Thymus (tissue), 11 donors: ENCODE data around the gene CHST11. TPM values are rescaled to one million over a fixed set of nuclear protein-coding genes. Genes with fewer than 3 reads are reported as not detected.

ENCODE experiments used
- DNase-seq, 9 donors: peaks; one replicate each; pipeline ENCODE4 v3.0.0-alpha.2; 2013; ENCODE audit warnings: low spot score in 9 of 9, low read depth in 6 of 9, missing footprints in 1 of 9
- H3K27ac ChIP-seq, 2 donors: one replicate each; pipeline ENCODE4 v1.5.1; 2013; ENCODE audit warnings: control low read depth in 1 of 2, low read depth in 1 of 2, low read length in 1 of 2, mild to moderate bottlenecking in 1 of 2, moderate library complexity in 1 of 2
- H3K27me3 ChIP-seq, 2 donors: one replicate each; pipeline ENCODE4 v1.5.1; 2013; ENCODE audit warnings: low read length in 1 of 2; ENCODE audit not compliant: control insufficient read depth in 2 of 2, insufficient read depth in 1 of 2
- H3K36me3 ChIP-seq, 2 donors: one replicate each; pipeline ENCODE4 v1.5.1; 2013; ENCODE audit warnings: low read length in 1 of 2, mild to moderate bottlenecking in 1 of 2, moderate library complexity in 1 of 2; ENCODE audit not compliant: control insufficient read depth in 2 of 2, insufficient read depth in 2 of 2
- H3K4me1 ChIP-seq, 2 donors: one replicate each; pipeline ENCODE4 v1.5.1; 2013; ENCODE audit warnings: low read length in 2 of 2; ENCODE audit not compliant: control insufficient read depth in 2 of 2, insufficient read depth in 2 of 2
- H3K4me3 ChIP-seq, 2 donors: one replicate each; pipeline ENCODE4 v1.5.1; 2013; ENCODE audit warnings: low read length in 2 of 2, control low read depth in 1 of 2, mild to moderate bottlenecking in 1 of 2
- H3K9me3 ChIP-seq, 2 donors: one replicate each; pipeline ENCODE4 v1.5.1; 2013; ENCODE audit warnings: low read length in 1 of 2, mild to moderate bottlenecking in 1 of 2; ENCODE audit not compliant: control insufficient read depth in 2 of 2, insufficient read depth in 1 of 2
- WGBS: extraction: QIAGEN DNeasy Blood & Tissue Kit; methylation state at CpG from one replicate; pipeline ENCODE4 v1.1.7; 2013; 5-methylcytosine and 5-hydroxymethylcytosine counted together
- polyA plus RNA-seq: library from polyadenylated mRNA; stranded (reverse); fragments of 200-250 nt; gene quantifications from one replicate; pipeline ENCODE4 v1.2.3, GENCODE V29; 2013
- total RNA-seq: library from RNA; stranded (reverse); fragments of 120-200 nt; gene quantifications from one replicate; pipeline ENCODE4 v1.2.4, GENCODE V29; 2013
- donor health status: healthy.

Gene CHST11
- total and polyA plus RNA-seq, 2 donors, result 6.7 to 21.0 TPM

DNA sequence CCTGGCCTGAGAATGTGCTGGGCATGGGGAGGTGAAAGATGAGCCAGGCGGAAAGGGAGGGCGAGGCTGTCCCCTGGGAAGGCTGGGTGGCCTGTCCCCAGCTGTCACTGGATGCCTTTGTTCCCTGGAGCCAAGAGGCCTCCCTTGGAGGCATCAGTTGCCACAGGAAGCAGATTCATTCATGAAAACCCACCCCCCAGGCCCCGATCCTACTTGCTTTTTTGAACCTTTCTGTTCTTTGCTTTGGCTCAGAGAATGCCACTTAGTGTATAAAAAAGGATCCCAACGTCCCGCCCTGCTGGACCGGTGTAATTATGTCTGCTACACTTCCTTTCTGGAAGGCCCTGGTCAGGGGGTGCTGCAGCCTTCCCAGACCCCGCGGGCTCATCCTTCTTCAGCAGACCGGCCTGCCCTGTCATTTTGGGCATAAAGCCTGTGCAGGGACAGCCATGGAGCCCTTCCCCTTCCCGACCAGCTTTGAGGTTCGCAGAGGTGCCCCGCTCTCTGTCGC, 281.1 kb downstream of the CHST11 start:
- Histone ChIP-seq H3K27ac (peak overlapping the region in 1 of 2 donors; percentile 26), H3K27me3 (no peaks in the 10 kb centered on the region), H3K4me3 (no peak overlapping the region), H3K36me3 (peaks cover 0 to 4% of the 10 kb centered on the region in 2 donors), H3K4me1 (peaks cover 35 to 68% of the 10 kb centered on the region in 2 donors), H3K9me3 (no peaks in the 10 kb centered on the region)
- WGBS, result 92% methylated on average over 13 of the region's 13 CpGs
- DNase-seq, result no peak

DNA sequence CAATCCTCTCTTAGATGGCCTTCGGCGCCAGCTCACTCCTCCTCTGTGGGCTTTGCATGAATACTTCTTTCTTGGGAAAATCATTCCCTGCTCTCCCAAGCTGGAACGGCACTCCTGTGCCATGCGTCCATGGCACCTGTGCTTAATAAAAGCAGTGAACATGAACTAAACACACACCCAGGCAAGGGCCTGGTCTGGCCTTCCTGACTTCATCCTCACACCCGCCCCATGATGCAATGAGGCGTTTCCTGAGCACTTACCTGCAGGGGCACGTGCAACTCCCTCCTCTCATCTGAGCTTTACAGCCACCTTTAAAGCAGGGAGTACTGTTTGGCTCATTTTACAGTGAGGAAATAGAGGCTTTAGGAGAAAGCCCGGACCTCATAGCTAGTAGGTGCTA, 281.6 kb downstream of the CHST11 start:
- H3K4me1 ChIP-seq, result peaks cover 34 to 68% of the 10 kb centered on the region in 2 donors
- no peaks in the 10 kb centered on the region for H3K27me3 ChIP-seq
- 88% methylated on average over 8 of the region's 8 CpGs for WGBS
- peaks cover 0 to 4% of the 10 kb centered on the region in 2 donors for H3K36me3 ChIP-seq
- no peak overlapping the region for H3K27ac ChIP-seq
- no peak for DNase-seq
- H3K4me3 ChIP-seq, result no peak overlapping the region
- H3K9me3 ChIP-seq, result no peaks in the 10 kb centered on the region

DNA sequence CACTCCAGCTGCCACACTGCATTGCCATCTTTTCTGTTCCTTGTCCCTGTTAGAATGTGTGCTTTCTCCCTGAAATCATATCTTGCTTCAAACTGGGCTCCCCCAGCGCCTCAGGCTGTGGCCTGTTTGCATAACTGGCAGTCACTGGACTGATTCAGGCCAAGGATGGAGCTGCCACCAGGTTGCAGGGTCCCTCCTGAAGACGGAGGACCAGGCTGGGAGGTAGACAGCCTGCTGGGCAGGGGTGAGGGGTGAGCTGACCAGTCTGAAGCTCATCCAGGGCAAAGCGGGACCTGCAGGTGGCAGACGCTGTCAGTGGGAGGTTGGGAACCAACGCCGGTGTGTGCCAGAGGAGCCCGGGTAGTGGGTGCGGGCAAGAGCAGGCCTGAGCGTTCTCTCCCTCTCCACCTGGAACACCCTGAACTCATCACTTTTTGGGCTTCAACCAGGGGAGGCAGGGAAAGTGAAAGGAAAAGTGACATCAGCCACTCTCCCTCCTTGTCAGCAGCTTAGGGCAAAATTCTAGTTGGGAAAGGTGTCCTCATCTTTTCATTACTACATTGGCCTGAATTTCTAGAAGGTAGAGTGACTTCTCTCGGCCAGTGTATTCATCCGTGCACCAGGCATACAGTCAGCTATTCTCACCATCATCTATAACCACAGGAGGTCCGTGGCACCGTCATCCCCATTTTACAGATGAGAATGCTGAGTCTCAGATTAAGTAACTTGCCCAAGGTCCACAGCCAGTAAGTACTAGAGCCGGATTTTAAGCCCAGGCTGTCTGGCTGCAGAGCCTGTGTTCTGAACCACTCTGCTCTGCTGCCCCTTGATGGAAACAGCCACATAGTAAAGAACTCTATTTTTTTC, 282.3 kb downstream of the CHST11 start:
- no peaks in the 10 kb centered on the region for H3K9me3 ChIP-seq
- 94% methylated on average over 14 of the region's 14 CpGs for whole genome bisulfite sequencing
- no peak overlapping the region for H3K4me3 ChIP-seq
- peaks cover 31 to 62% of the 10 kb centered on the region in 2 donors for H3K4me1 ChIP-seq
- peaks cover 0 to 4% of the 10 kb centered on the region in 2 donors for H3K36me3 ChIP-seq
- no peak for DNase-seq
- no peaks in the 10 kb centered on the region for H3K27me3 ChIP-seq
- H3K27ac ChIP-seq, result peak overlapping the region in 1 of 2 donors; percentile 42

DNA sequence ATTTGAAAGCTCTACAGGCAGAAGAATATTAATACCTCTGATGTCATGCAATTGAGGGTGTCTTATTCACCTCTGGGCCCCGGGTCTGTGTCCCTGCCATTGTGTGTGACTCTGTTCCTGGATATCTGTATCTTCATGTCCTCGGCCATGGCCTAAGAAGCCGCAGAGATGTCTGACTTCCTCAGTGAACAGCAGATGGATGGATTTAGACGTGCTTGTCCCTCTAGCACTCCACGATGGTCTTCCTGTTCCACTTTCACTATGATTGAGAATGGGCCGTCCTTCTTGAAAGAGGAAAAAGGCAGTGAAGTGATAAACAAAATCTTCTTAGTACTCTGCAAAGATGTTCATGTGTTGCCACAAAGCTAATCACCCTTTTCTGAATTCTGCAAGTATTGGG, 283.9 kb downstream of the CHST11 start:
- 16% methylated on average over 6 of the region's 6 CpGs for WGBS
- Histone ChIP-seq H3K27ac (peak overlapping the region in 1 of 2 donors; percentile 19), H3K4me3 (no peak overlapping the region)

DNA sequence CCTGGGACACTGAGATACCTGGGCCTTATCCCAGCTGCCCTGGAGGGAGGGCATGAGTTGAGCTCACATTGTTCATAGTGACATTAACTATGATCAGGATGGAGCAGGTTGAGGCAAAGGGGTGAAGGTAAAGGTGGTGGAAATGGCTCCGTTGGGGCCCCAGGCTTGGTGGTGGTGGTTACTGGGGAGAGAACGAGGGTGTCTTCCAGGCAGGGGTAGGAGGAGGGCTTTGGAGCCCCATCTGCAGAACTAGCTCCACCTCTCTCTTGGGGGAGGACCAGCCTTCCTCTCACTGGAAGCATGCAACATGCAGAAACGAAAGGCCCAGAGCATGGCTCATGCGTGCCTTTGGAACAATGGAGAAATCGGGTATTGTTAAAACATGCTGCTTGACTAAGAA, 284.3 kb downstream of the CHST11 start:
- peak in 1 of 9 donors; percentile 46 for DNase-seq
- WGBS, result 64% methylated on average over 5 of the region's 5 CpGs
- peak overlapping the region in 1 of 2 donors; percentile 19 for H3K27ac ChIP-seq
- H3K4me1 ChIP-seq, result peaks cover 23 to 56% of the 10 kb centered on the region in 2 donors
- no peak overlapping the region for H3K4me3 ChIP-seq
- peaks cover 0 to 4% of the 10 kb centered on the region in 2 donors for H3K36me3 ChIP-seq
- no peaks in the 10 kb centered on the region for H3K27me3 ChIP-seq
- no peaks in the 10 kb centered on the region for H3K9me3 ChIP-seq

More for the DNA sequence above, 283.9 kb downstream of the CHST11 start:
- H3K27me3 ChIP-seq, result no peaks in the 10 kb centered on the region
- H3K36me3 ChIP-seq, result peaks cover 0 to 4% of the 10 kb centered on the region in 2 donors
- DNase-seq, result peak in 1 of 9 donors; percentile 51
- peaks cover 26 to 56% of the 10 kb centered on the region in 2 donors for H3K4me1 ChIP-seq
- H3K9me3 ChIP-seq, result no peaks in the 10 kb centered on the region

DNA sequence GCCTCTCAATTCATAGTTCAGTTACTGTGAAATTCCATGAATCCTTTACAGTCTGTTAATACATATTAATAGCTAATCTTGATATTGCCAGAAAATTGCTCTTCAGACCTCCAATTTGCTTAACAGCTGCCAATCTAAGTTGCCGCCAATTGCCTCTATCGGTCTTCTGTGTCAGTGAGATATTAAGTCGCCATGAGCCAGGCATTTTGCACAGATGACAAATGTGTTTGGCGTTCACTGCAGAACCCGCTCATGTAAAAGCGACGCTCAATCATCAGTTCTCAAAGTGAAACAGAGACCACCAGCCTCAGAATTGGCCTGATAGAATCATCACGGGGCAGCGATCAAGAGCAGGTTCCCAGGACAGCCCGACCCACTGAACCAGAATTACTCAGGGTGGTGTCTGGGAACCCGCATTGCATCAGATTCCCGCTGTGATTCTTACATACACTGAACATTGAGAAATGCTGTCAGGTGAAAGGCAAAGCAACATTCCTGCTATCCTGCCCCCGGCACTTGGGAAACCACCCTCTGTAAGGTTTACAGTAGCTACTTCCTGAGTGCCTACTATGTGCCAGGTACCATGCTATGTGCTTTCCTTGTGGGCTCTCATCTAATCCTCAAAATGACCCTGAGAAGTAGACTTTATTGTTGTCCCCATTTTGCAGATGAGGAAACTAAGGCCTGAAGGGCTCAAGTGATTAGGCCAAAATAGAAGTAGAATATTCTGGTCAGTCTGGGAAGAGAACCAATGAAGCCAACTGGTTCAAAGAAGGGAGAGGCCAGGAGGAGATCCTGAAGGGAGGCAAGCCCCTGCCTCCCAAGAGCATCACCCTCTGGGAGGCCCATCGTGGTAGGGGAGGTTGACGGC, 285.0 kb downstream of the CHST11 start:
- Histone ChIP-seq H3K4me1 (peaks cover 24 to 61% of the 10 kb centered on the region in 2 donors), H3K4me3 (no peak overlapping the region), H3K27me3 (no peaks in the 10 kb centered on the region), H3K9me3 (no peaks in the 10 kb centered on the region), H3K36me3 (peaks cover 0 to 4% of the 10 kb centered on the region in 2 donors), H3K27ac (no peak overlapping the region)
- WGBS, result 97% methylated on average over 15 of the region's 15 CpGs
- no peak for DNase-seq

DNA sequence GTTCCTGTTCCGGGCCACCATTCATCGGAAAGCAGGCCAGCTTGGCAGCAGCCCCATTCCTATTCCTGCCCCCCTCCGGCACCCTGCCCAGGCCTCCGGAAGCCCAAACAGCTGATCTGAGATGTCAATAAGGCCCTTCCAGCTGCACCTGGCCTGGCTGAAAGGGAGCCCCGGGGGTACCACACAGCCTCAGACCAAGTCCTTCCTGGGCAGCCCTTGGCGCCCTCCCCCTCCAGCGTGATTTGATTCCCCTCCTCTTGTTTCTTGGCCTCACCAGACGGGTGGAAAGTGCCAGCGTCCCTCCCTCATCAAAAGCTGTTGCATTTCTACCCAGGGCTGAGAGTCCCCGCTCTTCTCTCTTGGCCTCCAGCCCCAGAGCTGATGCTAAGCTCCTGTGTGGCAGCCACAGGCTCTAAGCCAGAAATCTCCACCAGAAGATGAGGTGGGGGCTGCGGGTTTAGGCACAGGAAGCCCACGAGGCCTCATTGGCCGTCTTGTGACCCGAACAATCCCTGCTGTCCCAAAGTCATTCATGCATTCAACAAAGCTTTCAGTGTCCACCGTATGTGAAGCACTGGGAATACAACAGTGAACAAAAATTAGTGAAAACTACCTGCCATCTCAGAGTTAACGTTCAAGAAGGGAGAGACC, 285.9 kb downstream of the CHST11 start:
- no peak overlapping the region for H3K4me3 ChIP-seq
- 69% methylated on average over 16 of the region's 16 CpGs for WGBS
- H3K27me3 ChIP-seq, result no peaks in the 10 kb centered on the region
- H3K27ac ChIP-seq, result peak overlapping the region; percentile 2 to 33
- H3K4me1 ChIP-seq, result peaks cover 34 to 63% of the 10 kb centered on the region in 2 donors
- no peaks in the 10 kb centered on the region for H3K9me3 ChIP-seq
- DNase-seq, result no peak
- peaks cover 0 to 4% of the 10 kb centered on the region in 2 donors for H3K36me3 ChIP-seq

DNA sequence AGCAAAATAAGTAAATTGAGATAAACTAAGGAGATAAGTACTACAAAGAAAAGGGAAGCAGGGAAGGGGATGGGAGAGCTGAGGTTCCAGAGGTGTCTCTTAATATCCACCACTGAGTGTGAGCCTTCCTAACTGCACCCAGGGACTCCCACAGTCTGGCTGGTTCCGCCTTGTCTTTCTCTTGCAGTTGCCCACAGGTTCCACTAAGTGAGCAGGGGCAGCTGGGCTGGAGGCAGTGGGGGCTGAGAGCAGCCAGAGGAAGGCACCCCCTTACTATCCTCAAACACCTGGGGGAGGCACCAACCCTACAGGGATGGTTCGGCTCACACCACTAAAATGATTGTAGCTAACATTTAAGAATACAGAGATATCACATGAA, 286.4 kb downstream of the CHST11 start:
- 82% methylated on average over 2 of the region's 2 CpGs for WGBS
- no peak for DNase-seq
- Histone ChIP-seq H3K4me3 (no peak overlapping the region), H3K4me1 (peaks cover 38 to 63% of the 10 kb centered on the region in 2 donors), H3K36me3 (peaks cover 0 to 4% of the 10 kb centered on the region in 2 donors), H3K27ac (no peak overlapping the region), H3K27me3 (no peaks in the 10 kb centered on the region), H3K9me3 (no peaks in the 10 kb centered on the region)
